Pancreas (tissue), 10 donors: Measurements from ENCODE around the gene PVALEF. TPM values are rescaled to one million over a fixed set of nuclear protein-coding genes. Genes with fewer than 3 reads are reported as not detected.

ENCODE experiments used
- ATAC-seq, 4 donors: fragments of 200-7000 bp; cut with Tn5 transposase; one replicate each; pipeline versions ENCODE4 v1.8.0 to v1.9.1; 2020; ENCODE audit warnings: mild to moderate bottlenecking in 4 of 4, moderate library complexity in 4 of 4
- DNase-seq, 6 donors: peaks; one replicate each; pipeline ENCODE4 v3.0.0-alpha.2; 2020
- FAIRE-seq: peaks from 2 replicates; lab custom pipeline; 2012; peaks lifted over from hg19 to GRCh38; lab: Jason Lieb, UNC
- H3K27ac ChIP-seq, 4 donors: fragments of 200-600 bp; sonication (generic); 1 replicate in 3 of 4; 2 replicates in 1 of 4; pipeline versions ENCODE4 v1.5.0 to v1.8.0; 2020
- H3K27me3 ChIP-seq, 4 donors: fragments of 200-600 bp; one replicate each; pipeline ENCODE4 v1.8.0; 2021
- H3K36me3 ChIP-seq, 3 donors: fragments of 200-600 bp; sonication (generic) in 1 of 3; one replicate each; pipeline versions ENCODE4 v1.5.0 to v1.8.0; 2020 to 2021
- H3K4me1 ChIP-seq, 3 donors: fragments of 200-600 bp; one replicate each; pipeline ENCODE4 v1.8.0; 2021
- H3K4me3 ChIP-seq, 4 donors: fragments of 200-600 bp; sonication (generic) in 2 of 4; one replicate each; pipeline versions ENCODE4 v1.5.0 to v1.8.0; 2020 to 2021
- H3K9me3 ChIP-seq, 4 donors: fragments of 200-600 bp; one replicate each; pipeline ENCODE4 v1.8.0; 2021
- WGBS, 2 donors: extraction: QIAGEN DNeasy Blood & Tissue Kit; methylation state at CpG; one replicate each; pipeline ENCODE4 v1.1.7; 2013; 5-methylcytosine and 5-hydroxymethylcytosine counted together
- intact Hi-C, 3 donors: fragments of 100-400 bp; cut with DNase I; formaldehyde crosslinking; loops; one replicate each; pipeline versions ENCODE4 v1.11.1 to v1.14.2; 2022
- polyA plus RNA-seq, 2 donors: library from polyadenylated mRNA; stranded (reverse); fragments of 200-250 nt; gene quantifications; one replicate each; pipeline ENCODE4 v1.2.3, GENCODE V29; 2013
- total RNA-seq, 6 donors: library from RNA; stranded (reverse); fragmentation: NEBNext Ultra II Directional in 4 of 6; extraction: Animal tissue kit (Norgen Biotek cat#: 25700) in 4 of 6; gene quantifications; one replicate each; pipeline versions ENCODE4 v1.2.1 to v1.2.4, GENCODE V29; 2021 to 2023
- TF ChIP-seq, protein P1 (sequence below), 4 donors: fragments of 200-600 bp; sonication (generic) in 3 of 4; IDR thresholded peaks; one replicate each; pipeline versions ENCODE4 v1.5.0 to v1.8.0; 2021; ENCODE audit warnings: antibody characterized with exemption in 4 of 4
- donor health status: healthy with polysubstance abuse.
- donor health status: DM: no; HTN: no; CAD: no; lungs with moderate emphysema.
- donor health status: DM: no; HTN: no; CAD: no.
- donor health status: control.
- donor health status: control.
- donor health status: Bipolar disorder and iron deficiency.
- donor health status: DM: yes; HTN: yes; CAD: no.
- donor health status: DM: no; HTN: no; CAD: no.
- donor health status: DM: no; HTN: no; CAD: no.
- donor health status: DM: yes; HTN: yes; CAD: no.

PVALEF gene
- total and polyA plus RNA-seq, 8 donors, result 0.11 to 0.51 (median 0.17) TPM; not detected in 2

DNA sequence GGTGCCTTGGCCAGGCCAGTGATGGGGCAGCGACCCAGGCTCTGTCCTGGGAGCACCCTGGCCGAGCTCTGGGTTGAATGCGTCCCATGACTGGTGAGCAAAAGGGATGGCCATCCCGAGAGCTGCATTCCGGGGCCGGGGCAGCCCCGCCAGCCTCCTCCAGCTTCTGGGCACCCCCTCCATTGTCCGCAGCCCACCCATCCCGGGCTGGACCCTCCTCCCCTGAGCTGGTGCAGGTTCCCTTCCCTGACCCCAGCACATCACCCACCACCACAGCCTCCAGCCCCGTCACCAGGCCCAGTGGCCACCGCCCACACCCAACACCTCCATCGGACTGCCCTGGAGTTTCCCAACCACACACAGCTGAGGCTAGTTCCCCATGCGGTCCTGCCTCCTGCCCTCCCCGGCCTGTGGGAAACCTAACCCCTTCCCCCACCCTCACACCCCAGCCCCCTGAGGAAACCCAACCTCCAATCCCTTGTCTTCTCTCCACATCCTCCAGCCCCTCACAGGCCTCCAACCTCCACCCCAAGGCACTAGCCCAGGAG, 16.2 kb upstream of the PVALEF start:
- intact Hi-C loops, result no loop called here
- WGBS, 2 donors, result 89 to 95% methylated on average over 12 to 14 of the region's 14 CpGs
- DNase-seq, result no peak
- no peaks in the 10 kb centered on the region for H3K9me3 ChIP-seq
- H3K4me3 ChIP-seq, result no peak overlapping the region
- FAIRE-seq, result no peak
- H3K27me3 ChIP-seq, result no peaks in the 10 kb centered on the region
- ATAC-seq, result peak in 1 of 4 donors; percentile 8
- H3K36me3 ChIP-seq, result no peaks in the 10 kb centered on the region
- no peaks in the 10 kb centered on the region for H3K4me1 ChIP-seq
- no peak overlapping the region for H3K27ac ChIP-seq
- TF ChIP-seq, protein P1, sequence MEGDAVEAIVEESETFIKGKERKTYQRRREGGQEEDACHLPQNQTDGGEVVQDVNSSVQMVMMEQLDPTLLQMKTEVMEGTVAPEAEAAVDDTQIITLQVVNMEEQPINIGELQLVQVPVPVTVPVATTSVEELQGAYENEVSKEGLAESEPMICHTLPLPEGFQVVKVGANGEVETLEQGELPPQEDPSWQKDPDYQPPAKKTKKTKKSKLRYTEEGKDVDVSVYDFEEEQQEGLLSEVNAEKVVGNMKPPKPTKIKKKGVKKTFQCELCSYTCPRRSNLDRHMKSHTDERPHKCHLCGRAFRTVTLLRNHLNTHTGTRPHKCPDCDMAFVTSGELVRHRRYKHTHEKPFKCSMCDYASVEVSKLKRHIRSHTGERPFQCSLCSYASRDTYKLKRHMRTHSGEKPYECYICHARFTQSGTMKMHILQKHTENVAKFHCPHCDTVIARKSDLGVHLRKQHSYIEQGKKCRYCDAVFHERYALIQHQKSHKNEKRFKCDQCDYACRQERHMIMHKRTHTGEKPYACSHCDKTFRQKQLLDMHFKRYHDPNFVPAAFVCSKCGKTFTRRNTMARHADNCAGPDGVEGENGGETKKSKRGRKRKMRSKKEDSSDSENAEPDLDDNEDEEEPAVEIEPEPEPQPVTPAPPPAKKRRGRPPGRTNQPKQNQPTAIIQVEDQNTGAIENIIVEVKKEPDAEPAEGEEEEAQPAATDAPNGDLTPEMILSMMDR (IDR thresholded peaks at IDR 0.05), result no peak

DNA sequence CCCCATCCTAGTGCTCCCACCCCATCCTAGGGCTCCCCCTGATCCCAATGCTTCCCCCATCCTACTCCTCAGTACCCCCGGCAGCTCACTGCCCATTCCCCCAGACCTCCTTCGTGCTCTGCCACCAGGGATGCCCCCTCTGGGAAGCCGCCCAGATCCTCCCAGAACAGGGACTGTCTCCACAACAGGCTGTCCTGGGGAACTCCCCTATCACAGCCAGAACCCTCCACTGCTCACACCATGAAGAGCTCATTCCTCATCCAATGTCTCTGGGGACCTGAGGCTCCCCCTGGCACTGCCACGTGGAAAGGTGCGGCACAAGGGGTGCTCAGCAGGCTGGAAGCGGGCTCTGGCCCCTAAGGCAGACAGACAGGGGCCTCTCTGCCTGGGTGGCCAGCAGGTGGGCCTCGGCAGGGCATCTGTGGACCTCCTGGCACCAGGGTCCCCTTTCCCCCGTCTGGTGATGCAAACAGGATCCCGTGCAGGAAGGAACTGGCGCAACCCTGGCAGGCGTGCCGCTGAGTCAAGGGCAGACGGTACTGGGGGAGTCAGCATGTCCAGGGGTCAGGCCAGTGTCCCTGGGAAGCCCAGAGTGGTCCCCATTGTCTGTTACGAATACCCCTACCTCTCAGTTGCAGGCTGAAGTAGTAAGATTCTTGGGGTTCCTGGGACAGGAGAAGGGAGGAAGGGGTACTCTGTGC, 14.8 kb upstream of the PVALEF start:
- WGBS, 2 donors, result 80 to 89% methylated on average over 14 of the region's 14 CpGs
- TF ChIP-seq, protein P1 (IDR thresholded peaks at IDR 0.05), result no peak
- no peaks in the 10 kb centered on the region for H3K9me3 ChIP-seq
- H3K4me1 ChIP-seq, result no peaks in the 10 kb centered on the region
- no peak for FAIRE-seq
- peak in 3 of 4 donors; percentile 23 to 44 (median 40) for ATAC-seq
- peak in 2 of 6 donors; percentile 9 to 55 for DNase-seq
- no peak overlapping the region for H3K4me3 ChIP-seq
- H3K27ac ChIP-seq, result no peak overlapping the region
- H3K27me3 ChIP-seq, result no peaks in the 10 kb centered on the region
- no peaks in the 10 kb centered on the region for H3K36me3 ChIP-seq
- intact Hi-C loops, result no loop called here

- Histone ChIP-seq H3K27ac (no peak overlapping the region), H3K27me3 (no peaks in the 10 kb centered on the region), H3K36me3 (no peaks in the 10 kb centered on the region), H3K9me3 (no peaks in the 10 kb centered on the region), H3K4me3 (no peak overlapping the region), H3K4me1 (no peaks in the 10 kb centered on the region)
- intact Hi-C loops, result no loop called here
- TF ChIP-seq, protein P1 (IDR thresholded peaks at IDR 0.05), result no peak
- peak in 2 of 6 donors; percentile 15 to 56 for DNase-seq
- no peak for FAIRE-seq
- ATAC-seq, result no peak
- WGBS, 2 donors, result 79 to 86% methylated on average over 12 to 13 of the region's 13 CpGs
Measured at GRCh38 chr17:81151278-81151677, 14.0 kb upstream of the PVALEF start.

DNA sequence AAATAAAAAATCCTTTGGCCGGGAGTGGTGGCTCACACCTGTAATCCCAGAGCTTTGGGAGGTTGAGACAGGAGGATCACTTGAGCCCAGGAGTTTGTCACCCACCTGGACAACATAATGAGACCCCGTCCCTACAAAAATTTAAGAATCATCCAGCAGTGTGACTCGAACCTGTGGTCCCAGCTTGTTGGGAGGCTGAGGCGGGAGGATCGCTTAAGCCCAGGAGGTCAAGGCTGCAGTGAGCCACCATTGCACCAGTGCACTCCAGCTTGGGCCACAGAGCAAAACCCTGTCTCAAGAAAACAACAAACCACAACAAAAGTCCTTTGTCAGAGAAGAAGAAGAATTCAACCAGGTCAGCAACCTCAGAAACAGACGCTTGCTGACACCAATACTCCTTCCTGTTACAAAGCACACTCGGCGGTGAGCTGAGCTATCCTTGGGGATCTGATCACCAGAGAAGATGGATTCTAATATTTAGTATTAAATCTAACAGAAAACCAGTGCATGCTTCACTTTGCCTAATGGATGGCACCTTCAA, 12.9 kb upstream of the PVALEF start:
- Histone ChIP-seq H3K27ac (no peak overlapping the region), H3K4me1 (no peaks in the 10 kb centered on the region), H3K4me3 (no peak overlapping the region), H3K36me3 (no peaks in the 10 kb centered on the region), H3K9me3 (no peaks in the 10 kb centered on the region), H3K27me3 (no peaks in the 10 kb centered on the region)
- intact Hi-C loops, result no loop called here
- no peak for ATAC-seq
- TF ChIP-seq, protein P1 (IDR thresholded peaks at IDR 0.05), result no peak
- DNase-seq, result peak in 1 of 6 donors; percentile 6
- no peak for FAIRE-seq
- WGBS, 2 donors, result 87 to 92% methylated on average over 8 of the region's 8 CpGs
